GM10248 (cell line): ENCODE measurements around the gene ARHGEF26.
A peak's percentile ranks its signal among the peaks of the same experiment; 100 is the strongest.

Source experiments
- CTCF ChIA-PET: fragments of 300-600 bp; sonication (Branson Sonifier 250); formaldehyde crosslinking; extraction: SDS; loops from one replicate; lab custom pipeline; 2021; ENCODE audit warnings: antibody characterized with exemption; lab: Yijun Ruan, JAX
- POLR2A ChIA-PET: fragments of 350-650 bp; sonication (Branson Sonifier 250); formaldehyde crosslinking; extraction: SDS; loops from one replicate; lab custom pipeline; 2020; ENCODE audit warnings: antibody characterized with exemption; lab: Yijun Ruan, JAX
- DNase-seq: peaks from one replicate; pipeline ENCODE4 v3.0.0; 2012; ENCODE audit errors: extremely low spot score
- CTCF ChIP-seq: IDR thresholded peaks from 2 replicates; pipeline ENCODE4 v1.5.1; 2012; ENCODE audit warnings: mild to moderate bottlenecking, low read depth; ENCODE audit errors: extremely low read depth, missing control alignments, control extremely low read depth

ARHGEF26 gene

GRCh38 chr3:154113609-154114008 lies 7.6 kb upstream of the ARHGEF26 start:
- no peak for DNase-seq
- POLR2A ChIA-PET, result no interaction called here
- no peak for TF ChIP-seq CTCF
- CTCF ChIA-PET, result interaction anchor here (1.9 kb wide), 1 partner anchor 10 kb away, joined by 7 read pairs; no protein-coding TSS in a partner anchor

- ChIA-PET POLR2A (no interaction called here), CTCF (no interaction called here)
Measured at GRCh38 chr3:154115332-154115731, 5.9 kb upstream of the ARHGEF26 start.

GRCh38 chr3:154119951-154120350 lies 1.2 kb upstream of the ARHGEF26 start:
- POLR2A ChIA-PET, result no interaction called here
- no peak for DNase-seq
- TF ChIP-seq CTCF, result no peak
- CTCF ChIA-PET, result no interaction called here

More at GRCh38 chr3:154115332-154115731, 5.9 kb upstream of the ARHGEF26 start:
- no peak for DNase-seq
- TF ChIP-seq CTCF, result no peak

- TF ChIP-seq CTCF, result no peak
- CTCF ChIA-PET, result no interaction called here
- peak; percentile 30 for DNase-seq
- POLR2A ChIA-PET, result no interaction called here
Measured at GRCh38 chr3:154121701-154122551, 736 bp downstream of the ARHGEF26 start.

GRCh38 chr3:154122552-154122911 lies 1.3 kb downstream of the ARHGEF26 start:
- no peak for TF ChIP-seq CTCF
- CTCF ChIA-PET, result no interaction called here
- POLR2A ChIA-PET, result no interaction called here
- DNase-seq, result no peak

- DNase-seq, result no peak
- ChIA-PET POLR2A (no interaction called here), CTCF (interaction anchor here (1.3 kb wide), 1 partner anchor 45 kb away, joined by 3 read pairs; no protein-coding TSS in a partner anchor)
- TF ChIP-seq CTCF, result no peak
Measured at GRCh38 chr3:154122912-154123559, 1.8 kb downstream of the ARHGEF26 start.
